ENCODE measurements around the gene MIOX. TPM values are rescaled to one million over a fixed set of nuclear protein-coding genes. Genes with fewer than 3 reads are reported as not detected.

Gene MIOX
- total RNA-seq, 1 experiment from 2014 or later, result 1.4 TPM

GRCh38 chr22:50456466-50457234 is 30.0 kb upstream of the MIOX start:
- H3K4ac ChIP-seq (ENCODE audit: low read depth, low read length), result no peak overlapping the region
- no peaks in the 10 kb centered on the region for H3K4me1 ChIP-seq (ENCODE audit: insufficient read depth, low read length)
- H3K79me2 ChIP-seq (ENCODE audit: insufficient read depth, low read length), result no peaks in the 10 kb centered on the region
- H2AFZ ChIP-seq (ENCODE audit: low read length), result no peak overlapping the region
- H3K18ac ChIP-seq (ENCODE audit: insufficient read length, low read depth, low read length), result no peak overlapping the region
- no peak overlapping the region for H2BK20ac ChIP-seq (ENCODE audit: low read depth, low read length, poor library complexity, severe bottlenecking)
- H3K36me3 Mint-ChIP-seq (ENCODE audit: insufficient read depth in 1 of 3, low read depth in 3 of 3), result peaks cover 27 to 74% (median 70%) of the 10 kb centered on the region in 3 experiments
- no CpG with 5 or more reads among the region's 34 CpGs for WGBS (ENCODE audit: extremely low coverage, insufficient read length, low lambda C conversion rate)
- no peak overlapping the region for H2BK15ac ChIP-seq (ENCODE audit: low read depth, low read length)
- peak; percentile 61 for TF ChIP-seq CTCF (conservative IDR thresholded peaks at IDR 0.05)
- no peak overlapping the region for H3K9ac ChIP-seq (ENCODE audit: extremely low read depth, insufficient read length, low read length)
- H3K27me3 Mint-ChIP-seq (ENCODE audit: low read depth), result no peaks in the 10 kb centered on the region
- no peak overlapping the region for H2BK120ac ChIP-seq (ENCODE audit: low read depth, low read length, poor library complexity, severe bottlenecking)
- no peaks in the 10 kb centered on the region for H3K79me1 ChIP-seq (ENCODE audit: insufficient read depth, low read depth, low read length, poor library complexity, severe bottlenecking)
- H3K4me3 Mint-ChIP-seq, result no peak overlapping the region
- H2BK5ac ChIP-seq (ENCODE audit: insufficient read length, low read length), result no peak overlapping the region
- no peak overlapping the region for H3K14ac ChIP-seq (ENCODE audit: insufficient read depth, low read length)
- no peak overlapping the region for H3K4me2 ChIP-seq (ENCODE audit: insufficient read depth, insufficient read length, low read length)
- H4K91ac ChIP-seq (ENCODE audit: insufficient read length, low read depth, low read length), result no peak overlapping the region
- no peak overlapping the region for H3K23ac ChIP-seq (ENCODE audit: insufficient read length, low read depth, low read length)
- no peak overlapping the region for H3K56ac ChIP-seq (ENCODE audit: insufficient read length, low read depth, low read length)
- H3K27ac ChIP-seq (ENCODE audit: insufficient read length, low read depth, low read length), result no peak overlapping the region
- no peak overlapping the region for H4K5ac ChIP-seq (ENCODE audit: insufficient read length, low read depth, low read length)
- peak overlapping the region in 1 of 3 experiments; percentile 73; a peak in 2 of 7 replicates for H3K27ac Mint-ChIP-seq
- no peak overlapping the region for H2BK12ac ChIP-seq (ENCODE audit: insufficient read length, low read depth, low read length)
- no peak overlapping the region for H3T11ph ChIP-seq (ENCODE audit: low read length)
- no peak overlapping the region for H2AK5ac ChIP-seq (ENCODE audit: insufficient read length, low read length)
- H4K20me1 ChIP-seq (ENCODE audit: control insufficient read depth, insufficient read depth, insufficient read length), result peaks cover 5% of the 10 kb centered on the region
- no peaks in the 10 kb centered on the region for H3K9me3 ChIP-seq (ENCODE audit: control insufficient read depth, low read depth, low read length)
- H4K8ac ChIP-seq (replicated peaks; ENCODE audit: insufficient read length, low read depth, low read length), result no peak overlapping the region
- H3K9me3 Mint-ChIP-seq, result no peaks in the 10 kb centered on the region; a peak in 1 of 5 replicates
- DNase-seq, result peak; percentile 53
- no peaks in the 10 kb centered on the region for H3K4me1 Mint-ChIP-seq
- no peaks in the 10 kb centered on the region for H3K27me3 ChIP-seq (ENCODE audit: insufficient read depth, low read length)
- H3K23me2 ChIP-seq (ENCODE audit: insufficient read length, low read depth, low read length, poor library complexity, severe bottlenecking), result no peaks in the 10 kb centered on the region

Measured in H9 (cell line).